NCI-H1436 treated with DMSO at 0.1 percent for 48 hours (cell line): ENCODE results near the gene CARMIL1.

Experiments used
- DNase-seq: peaks from one replicate; lab custom pipeline; 2025; lab: John Stamatoyannopoulos, UW

The CARMIL1 gene

GRCh38 chr6:25311331-25311840 is 32.2 kb downstream of the CARMIL1 start:
- no peak for DNase-seq

- no peak for DNase-seq
Measured at GRCh38 chr6:25312034-25312620, 33.0 kb downstream of the CARMIL1 start.

GRCh38 chr6:25312703-25313102 is 33.5 kb downstream of the CARMIL1 start:
- no peak for DNase-seq

GRCh38 chr6:25314509-25315175 is 35.5 kb downstream of the CARMIL1 start:
- DNase-seq, result no peak

- DNase-seq, result no peak
Measured at GRCh38 chr6:25315194-25316177, 36.3 kb downstream of the CARMIL1 start.

- no peak for DNase-seq
Measured at GRCh38 chr6:25316626-25317025, 37.5 kb downstream of the CARMIL1 start.

- DNase-seq, result no peak
Measured at GRCh38 chr6:25318589-25318988, 39.4 kb downstream of the CARMIL1 start.

GRCh38 chr6:25320459-25320858 is 41.3 kb downstream of the CARMIL1 start:
- no peak for DNase-seq

- no peak for DNase-seq
Measured at GRCh38 chr6:25322692-25323091, 43.5 kb downstream of the CARMIL1 start.

GRCh38 chr6:25324066-25324762 is 45.0 kb downstream of the CARMIL1 start:
- no peak for DNase-seq

- no peak for DNase-seq
Measured at GRCh38 chr6:25326126-25326525, 47.0 kb downstream of the CARMIL1 start.

- DNase-seq, result no peak
Measured at GRCh38 chr6:25326960-25327359, 47.8 kb downstream of the CARMIL1 start.

GRCh38 chr6:25327432-25327831 is 48.3 kb downstream of the CARMIL1 start:
- DNase-seq, result no peak

- no peak for DNase-seq
Measured at GRCh38 chr6:25329161-25329817, 50.1 kb downstream of the CARMIL1 start.

GRCh38 chr6:25329982-25330381 is 50.8 kb downstream of the CARMIL1 start:
- no peak for DNase-seq

- DNase-seq, result no peak
Measured at GRCh38 chr6:25330796-25331685, 51.9 kb downstream of the CARMIL1 start.

- DNase-seq, result no peak
Measured at GRCh38 chr6:25332165-25332564, 53.0 kb downstream of the CARMIL1 start.

GRCh38 chr6:25332655-25333071 is 53.5 kb downstream of the CARMIL1 start:
- DNase-seq, result no peak

GRCh38 chr6:25333471-25333870 is 54.3 kb downstream of the CARMIL1 start:
- DNase-seq, result no peak

- DNase-seq, result no peak
Measured at GRCh38 chr6:25334793-25335192, 55.6 kb downstream of the CARMIL1 start.
